PC-9 (cell line): ENCODE measurements around the gene SHC2. TPM values are rescaled to one million over a fixed set of nuclear protein-coding genes. Genes with fewer than 3 reads are reported as not detected.

Experiments used
- BruUV-seq: library from RNA; stranded (reverse); fragments of 400-500 nt; replicated peaks from 2 replicates; lab custom pipeline; 2021; lab: Mats Ljungman, UMichigan
- CTCF ChIA-PET: fragments of 300-600 bp; sonication (Branson Sonifier 250); formaldehyde crosslinking; loops from one replicate; lab custom pipeline; 2022; ENCODE audit warnings: antibody characterized with exemption; lab: Charles Lee
- POLR2A ChIA-PET: fragments of 300-600 bp; sonication (Branson Sonifier 250); formaldehyde crosslinking; loops from one replicate; lab custom pipeline; 2022; ENCODE audit warnings: antibody characterized with exemption; ENCODE audit not compliant: unreplicated experiment; lab: Charles Lee
- DNase-seq, 2 experiments: peaks; one replicate each; pipeline versions ENCODE4 v3.0.0 to v3.0.0-alpha.2; 2015 to 2022; ENCODE audit warnings: mixed read lengths in 1 of 2
- H2AFZ ChIP-seq: fragments of 200-600 bp; sonication (generic); 2 replicates; pipeline ENCODE4 v1.8.1; 2017; ENCODE audit warnings: antibody characterized with exemption
- H3F3A ChIP-seq: fragments of 200-600 bp; sonication (generic); 2 replicates; pipeline ENCODE4 v1.8.1; 2017; ENCODE audit warnings: antibody characterized with exemption, mild to moderate bottlenecking, low read depth; ENCODE audit not compliant: insufficient read depth
- H3K27ac ChIP-seq: fragments of 200-600 bp; sonication (generic); 2 replicates; pipeline ENCODE4 v1.6.1; 2016; ENCODE audit warnings: mixed run types
- H3K27me3 ChIP-seq: fragments of 200-600 bp; sonication (generic); 2 replicates; pipeline ENCODE4 v1.6.1; 2016; ENCODE audit warnings: low read depth, mixed run types; ENCODE audit not compliant: insufficient read depth
- H3K36me3 ChIP-seq: fragments of 200-600 bp; sonication (generic); 2 replicates; pipeline ENCODE4 v1.6.1; 2016; ENCODE audit warnings: low read depth, mixed run types
- H3K4me1 ChIP-seq: fragments of 200-600 bp; sonication (generic); replicated peaks from 2 replicates; pipeline ENCODE4 v1.6.1; 2016; ENCODE audit warnings: mixed run types; ENCODE audit not compliant: insufficient read depth
- H3K4me2 ChIP-seq: fragments of 200-600 bp; sonication (generic); 2 replicates; pipeline ENCODE4 v1.6.1; 2017; ENCODE audit warnings: mixed run types
- H3K4me3 ChIP-seq: fragments of 200-600 bp; sonication (generic); 2 replicates; pipeline ENCODE4 v1.6.1; 2016; ENCODE audit warnings: mixed run types
- H3K79me2 ChIP-seq: fragments of 200-600 bp; sonication (generic); 2 replicates; pipeline ENCODE4 v1.6.1; 2017; ENCODE audit warnings: low read depth, mixed run types
- H3K9me2 ChIP-seq: fragments of 200-600 bp; sonication (generic); 2 replicates; pipeline ENCODE4 v1.8.1; 2017; ENCODE audit warnings: mild to moderate bottlenecking; ENCODE audit not compliant: insufficient read depth
- H3K9me3 ChIP-seq: fragments of 200-600 bp; sonication (generic); 2 replicates; pipeline ENCODE4 v1.8.1; 2016; ENCODE audit warnings: low read depth; ENCODE audit not compliant: insufficient read depth
- H4K20me1 ChIP-seq: fragments of 200-600 bp; sonication (generic); 2 replicates; pipeline ENCODE4 v1.8.1; 2017; ENCODE audit not compliant: insufficient read depth
- EZH2 ChIP-seq: fragments of 200-600 bp; sonication (generic); IDR thresholded peaks from 2 replicates; pipeline ENCODE4 v1.8.0; 2017; ENCODE audit warnings: antibody characterized with exemption, low read depth
- intact Hi-C: fragments of 100-400 bp; cut with micrococcal nuclease; formaldehyde crosslinking; loops from one replicate; pipeline ENCODE4 v1.10.0; 2022; ENCODE audit not compliant: unreplicated experiment
- total RNA-seq: library from RNA; stranded (reverse); gene quantifications from 2 replicates; pipeline ENCODE4 v1.2.3, GENCODE V29; 2021
- TF ChIP-seq, protein P1 (sequence below): fragments of 200-600 bp; sonication (generic); conservative IDR thresholded peaks from 2 replicates; pipeline ENCODE4 v1.6.1; 2017; ENCODE audit warnings: mixed run types, antibody characterized with exemption, mild to moderate bottlenecking, moderate library complexity

SHC2 gene
- total RNA-seq, 1 experiment from 2014 or later: 0.70 TPM

DNA sequence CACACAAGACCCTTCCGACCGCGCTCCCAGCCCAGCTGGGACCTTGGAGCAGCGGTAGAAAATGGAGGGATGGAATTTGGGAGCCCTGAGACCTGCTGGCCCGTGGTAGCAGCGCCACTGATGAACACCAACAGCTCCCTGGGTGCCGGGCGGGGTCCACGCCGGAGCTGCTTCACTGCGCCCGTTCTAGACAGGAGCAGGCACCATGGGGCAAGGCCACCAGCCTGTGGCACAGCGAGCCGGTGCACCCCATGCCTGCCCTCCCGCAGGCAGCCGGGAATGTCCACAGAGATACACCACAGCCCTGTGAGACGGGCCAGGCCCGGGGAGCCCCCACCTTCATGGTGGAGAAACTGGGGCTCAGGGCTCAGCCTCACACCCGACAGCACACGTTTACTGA, 9.9 kb upstream of the SHC2 start:
- Histone ChIP-seq H3K4me2 (no peak overlapping the region), H3K4me1 (no peaks in the 10 kb centered on the region), H3K79me2 (no peaks in the 10 kb centered on the region), H2AFZ (no peak overlapping the region), H3K9me2 (no peaks in the 10 kb centered on the region), H3K27ac (no peak overlapping the region), H3K4me3 (no peak overlapping the region), H3K27me3 (peaks cover 16% of the 10 kb centered on the region; the same call in 1 of the 2 replicates), H3K36me3 (no peaks in the 10 kb centered on the region), H3K9me3 (no peaks in the 10 kb centered on the region), H4K20me1 (no peaks in the 10 kb centered on the region), H3F3A (no peaks in the 10 kb centered on the region)
- ChIA-PET CTCF (no interaction called here), POLR2A (no interaction called here)
- intact Hi-C loops: no loop called here
- BruUV-seq: no TSS peak
- no peak for TF ChIP-seq EZH2
- TF ChIP-seq, protein P1, sequence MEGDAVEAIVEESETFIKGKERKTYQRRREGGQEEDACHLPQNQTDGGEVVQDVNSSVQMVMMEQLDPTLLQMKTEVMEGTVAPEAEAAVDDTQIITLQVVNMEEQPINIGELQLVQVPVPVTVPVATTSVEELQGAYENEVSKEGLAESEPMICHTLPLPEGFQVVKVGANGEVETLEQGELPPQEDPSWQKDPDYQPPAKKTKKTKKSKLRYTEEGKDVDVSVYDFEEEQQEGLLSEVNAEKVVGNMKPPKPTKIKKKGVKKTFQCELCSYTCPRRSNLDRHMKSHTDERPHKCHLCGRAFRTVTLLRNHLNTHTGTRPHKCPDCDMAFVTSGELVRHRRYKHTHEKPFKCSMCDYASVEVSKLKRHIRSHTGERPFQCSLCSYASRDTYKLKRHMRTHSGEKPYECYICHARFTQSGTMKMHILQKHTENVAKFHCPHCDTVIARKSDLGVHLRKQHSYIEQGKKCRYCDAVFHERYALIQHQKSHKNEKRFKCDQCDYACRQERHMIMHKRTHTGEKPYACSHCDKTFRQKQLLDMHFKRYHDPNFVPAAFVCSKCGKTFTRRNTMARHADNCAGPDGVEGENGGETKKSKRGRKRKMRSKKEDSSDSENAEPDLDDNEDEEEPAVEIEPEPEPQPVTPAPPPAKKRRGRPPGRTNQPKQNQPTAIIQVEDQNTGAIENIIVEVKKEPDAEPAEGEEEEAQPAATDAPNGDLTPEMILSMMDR: no peak
- no peak for DNase-seq

DNA sequence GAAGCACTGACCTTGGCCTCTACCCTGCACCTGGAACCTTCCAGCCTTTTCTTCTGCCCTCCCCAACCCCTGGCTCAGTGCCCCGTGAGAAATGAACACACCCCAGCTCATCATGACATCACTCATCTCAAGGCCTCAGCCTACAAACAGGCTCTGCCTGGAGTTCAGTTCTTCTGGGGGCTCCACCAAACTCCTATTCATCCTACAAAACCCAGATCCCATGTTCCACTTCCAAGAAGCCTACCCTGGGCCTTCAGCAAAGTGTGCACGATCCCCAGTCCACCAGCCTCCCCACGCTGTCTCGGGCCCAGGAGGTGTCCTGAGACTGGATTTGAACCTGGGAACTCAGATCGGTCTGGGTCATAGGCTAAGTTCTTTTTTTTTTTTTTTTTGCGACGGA, 9.0 kb upstream of the SHC2 start:
- Histone ChIP-seq H3K4me3 (no peak overlapping the region), H3F3A (no peaks in the 10 kb centered on the region), H2AFZ (no peak overlapping the region), H3K27me3 (peaks cover 16% of the 10 kb centered on the region; the same call in 1 of the 2 replicates), H3K36me3 (no peaks in the 10 kb centered on the region), H3K27ac (no peak overlapping the region), H4K20me1 (no peaks in the 10 kb centered on the region), H3K9me3 (no peaks in the 10 kb centered on the region), H3K79me2 (no peaks in the 10 kb centered on the region), H3K4me2 (no peak overlapping the region), H3K9me2 (no peaks in the 10 kb centered on the region), H3K4me1 (no peaks in the 10 kb centered on the region)
- no peak for DNase-seq
- ChIA-PET POLR2A (no interaction called here), CTCF (no interaction called here)
- intact Hi-C loops: no loop called here
- no peak for TF ChIP-seq EZH2
- TF ChIP-seq, protein P1: no peak
- no TSS peak for BruUV-seq

DNA sequence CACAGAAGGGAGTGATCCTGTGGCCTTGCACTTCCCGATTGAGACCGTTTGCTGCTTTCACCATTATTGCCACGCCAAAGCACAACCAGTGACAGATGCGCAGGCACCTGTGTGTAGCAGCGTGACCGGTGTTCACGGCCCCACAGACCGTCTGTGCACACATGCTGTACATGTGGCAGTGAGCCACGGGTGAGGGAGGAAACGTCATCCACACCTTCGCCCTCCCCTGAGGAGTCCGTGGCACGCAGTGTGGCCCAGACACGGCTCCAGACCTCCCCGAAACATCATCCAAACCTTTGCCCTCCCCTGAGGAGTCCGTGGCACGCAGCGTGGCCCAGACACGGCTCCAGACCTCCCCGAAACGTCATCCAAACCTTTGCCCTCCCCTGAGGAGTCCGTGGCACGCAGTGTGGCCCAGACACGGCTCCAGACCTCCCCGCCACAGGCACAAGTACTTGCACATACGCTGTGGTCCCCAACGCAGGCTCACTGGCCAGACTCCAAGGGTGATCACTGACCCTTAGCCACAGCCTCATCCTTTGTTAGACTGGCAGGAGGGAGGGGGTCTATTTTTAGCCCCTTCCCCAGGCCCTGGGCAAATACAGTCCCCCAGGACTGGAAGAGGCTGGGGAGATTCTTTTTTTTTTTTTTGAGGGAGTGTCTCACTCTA, 7.9 kb upstream of the SHC2 start:
- Histone ChIP-seq H3K36me3 (no peaks in the 10 kb centered on the region), H3K9me2 (no peaks in the 10 kb centered on the region), H3K4me1 (no peaks in the 10 kb centered on the region), H3K79me2 (no peaks in the 10 kb centered on the region), H3K4me3 (no peak overlapping the region), H2AFZ (no peak overlapping the region), H3K4me2 (no peak overlapping the region), H3K27ac (no peak overlapping the region), H3K27me3 (peaks cover 16% of the 10 kb centered on the region; the same call in 1 of the 2 replicates), H3K9me3 (no peaks in the 10 kb centered on the region), H4K20me1 (no peaks in the 10 kb centered on the region), H3F3A (no peaks in the 10 kb centered on the region)
- TF ChIP-seq EZH2: no peak
- TF ChIP-seq, protein P1: no peak
- intact Hi-C loops: no loop called here
- no TSS peak for BruUV-seq
- ChIA-PET POLR2A (no interaction called here), CTCF (no interaction called here)
- no peak for DNase-seq
